Breast epithelium (tissue), 3 donors: ENCODE results near the gene PLEKHG4B.

Experiments
- POLR2AphosphoS5 ChIP-seq, 3 donors: sonication (generic); formaldehyde crosslinking; IDR thresholded peaks; one replicate each; pipeline ENCODE4 v1.6.1; 2017; ENCODE audit warnings: antibody characterized with exemption in 3 of 3
- TF ChIP-seq, protein P1 (sequence below), 3 donors: fragments of 450-650 bp; IDR thresholded peaks; one replicate each; pipeline ENCODE4 v1.5.1; 2016 to 2017; ENCODE audit warnings: antibody characterized with exemption in 3 of 3, mild to moderate bottlenecking in 3 of 3, moderate library complexity in 3 of 3

DNA sequence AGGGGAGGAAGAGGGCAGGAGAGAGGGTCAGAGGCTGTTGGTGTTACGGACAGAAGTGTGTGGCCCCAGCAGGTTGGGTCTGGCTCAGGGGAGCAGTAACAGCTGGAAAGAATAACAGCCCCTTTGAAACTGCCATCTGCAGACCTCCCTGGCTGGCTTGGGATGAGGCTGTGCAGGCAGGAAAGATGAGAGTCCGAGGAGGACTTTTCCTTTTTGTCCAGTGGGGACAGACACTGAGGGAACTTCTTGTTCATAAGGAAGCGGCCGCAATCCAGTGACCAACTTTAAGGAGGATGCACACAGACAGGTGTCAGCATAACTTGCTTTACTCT is 14.8 kb upstream of the PLEKHG4B start:
- TF ChIP-seq, protein P1, sequence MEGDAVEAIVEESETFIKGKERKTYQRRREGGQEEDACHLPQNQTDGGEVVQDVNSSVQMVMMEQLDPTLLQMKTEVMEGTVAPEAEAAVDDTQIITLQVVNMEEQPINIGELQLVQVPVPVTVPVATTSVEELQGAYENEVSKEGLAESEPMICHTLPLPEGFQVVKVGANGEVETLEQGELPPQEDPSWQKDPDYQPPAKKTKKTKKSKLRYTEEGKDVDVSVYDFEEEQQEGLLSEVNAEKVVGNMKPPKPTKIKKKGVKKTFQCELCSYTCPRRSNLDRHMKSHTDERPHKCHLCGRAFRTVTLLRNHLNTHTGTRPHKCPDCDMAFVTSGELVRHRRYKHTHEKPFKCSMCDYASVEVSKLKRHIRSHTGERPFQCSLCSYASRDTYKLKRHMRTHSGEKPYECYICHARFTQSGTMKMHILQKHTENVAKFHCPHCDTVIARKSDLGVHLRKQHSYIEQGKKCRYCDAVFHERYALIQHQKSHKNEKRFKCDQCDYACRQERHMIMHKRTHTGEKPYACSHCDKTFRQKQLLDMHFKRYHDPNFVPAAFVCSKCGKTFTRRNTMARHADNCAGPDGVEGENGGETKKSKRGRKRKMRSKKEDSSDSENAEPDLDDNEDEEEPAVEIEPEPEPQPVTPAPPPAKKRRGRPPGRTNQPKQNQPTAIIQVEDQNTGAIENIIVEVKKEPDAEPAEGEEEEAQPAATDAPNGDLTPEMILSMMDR (IDR thresholded peaks at IDR 0.05) = no peak
- no peak for TF ChIP-seq POLR2AphosphoS5 (IDR thresholded peaks at IDR 0.05)
